Measurements from ENCODE around the gene FRMPD1.

FRMPD1 gene

GRCh38 chr9:37663926-37664325 lies 13.2 kb downstream of the FRMPD1 start:
- no peak for TF ChIP-seq USF1 (IDR thresholded peaks at IDR 0.05)
- no peak for TF ChIP-seq ZBTB7A (IDR thresholded peaks at IDR 0.05; ENCODE audit: low read depth)
- no peak for TF ChIP-seq REST (IDR thresholded peaks at IDR 0.05; ENCODE audit: low read depth)
- TF ChIP-seq MAX (IDR thresholded peaks at IDR 0.05): no peak
- TF ChIP-seq NFIC (IDR thresholded peaks at IDR 0.05): no peak
- no peak for TF ChIP-seq FOXM1 (IDR thresholded peaks at IDR 0.05; ENCODE audit: borderline replicate concordance, low read depth)
- TF ChIP-seq YY1 (IDR thresholded peaks at IDR 0.05; ENCODE audit: low read depth): no peak
- no peak for TF ChIP-seq TCF12 (IDR thresholded peaks at IDR 0.05; ENCODE audit: low read depth)
- TF ChIP-seq CEBPB (IDR thresholded peaks at IDR 0.05): no peak
- no peak for TF ChIP-seq CREB1 (IDR thresholded peaks at IDR 0.05; ENCODE audit: low read depth)
- no peak for TF ChIP-seq RAD21 (IDR thresholded peaks at IDR 0.05; ENCODE audit: low read depth)
- TF ChIP-seq EGR1 (IDR thresholded peaks at IDR 0.05): no peak
- no peak for TF ChIP-seq TAF1 (IDR thresholded peaks at IDR 0.05; ENCODE audit: low read depth)
- no peak for TF ChIP-seq TEAD4 (IDR thresholded peaks at IDR 0.05)
- no peak for TF ChIP-seq EP300 (IDR thresholded peaks at IDR 0.05; ENCODE audit: borderline replicate concordance)

GRCh38 chr9:37667706-37668105 lies 17.0 kb downstream of the FRMPD1 start:
- TF ChIP-seq TCF12 (IDR thresholded peaks at IDR 0.05; ENCODE audit: low read depth) (no peak), EGR1 (IDR thresholded peaks at IDR 0.05) (no peak)

GRCh38 chr9:37668116-37668601 lies 17.4 kb downstream of the FRMPD1 start:
- TF ChIP-seq ZBTB7A (IDR thresholded peaks at IDR 0.05; ENCODE audit: low read depth) (no peak), REST (IDR thresholded peaks at IDR 0.05; ENCODE audit: low read depth) (no peak), USF1 (IDR thresholded peaks at IDR 0.05) (no peak), TEAD4 (IDR thresholded peaks at IDR 0.05) (no peak), CEBPB (IDR thresholded peaks at IDR 0.05) (no peak), EGR1 (IDR thresholded peaks at IDR 0.05) (no peak), YY1 (IDR thresholded peaks at IDR 0.05; ENCODE audit: low read depth) (no peak), TCF12 (IDR thresholded peaks at IDR 0.05; ENCODE audit: low read depth) (no peak), EP300 (IDR thresholded peaks at IDR 0.05; ENCODE audit: borderline replicate concordance) (no peak), TAF1 (IDR thresholded peaks at IDR 0.05; ENCODE audit: low read depth) (no peak), NFIC (IDR thresholded peaks at IDR 0.05) (no peak), MAX (IDR thresholded peaks at IDR 0.05) (no peak), CREB1 (IDR thresholded peaks at IDR 0.05; ENCODE audit: low read depth) (no peak), RAD21 (IDR thresholded peaks at IDR 0.05; ENCODE audit: low read depth) (no peak), FOXM1 (IDR thresholded peaks at IDR 0.05; ENCODE audit: borderline replicate concordance, low read depth) (no peak)

DNA sequence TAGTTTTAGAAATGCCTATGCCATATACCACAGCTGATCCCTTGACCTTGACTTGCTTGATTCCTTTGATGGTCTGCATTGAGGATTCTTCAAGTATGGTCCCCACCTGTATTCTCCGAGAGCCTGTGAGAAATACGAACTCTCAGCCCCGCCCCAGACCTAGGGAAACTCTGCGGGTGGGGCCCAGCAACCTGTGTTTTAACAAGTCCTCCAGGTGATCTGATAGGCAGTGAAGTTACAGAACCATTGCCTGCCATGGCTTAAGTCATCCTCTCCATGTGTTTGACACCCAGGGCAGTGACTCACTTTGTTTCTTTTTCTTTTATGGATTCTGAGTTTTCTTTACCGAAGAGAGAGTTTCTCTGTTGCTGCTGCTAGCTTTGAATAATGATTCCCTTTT lies 18.5 kb downstream of the FRMPD1 start:
- TF ChIP-seq TEAD4 (IDR thresholded peaks at IDR 0.05): no peak
- TF ChIP-seq ZBTB7A (IDR thresholded peaks at IDR 0.05; ENCODE audit: low read depth): no peak
- TF ChIP-seq FOXM1 (IDR thresholded peaks at IDR 0.05; ENCODE audit: borderline replicate concordance, low read depth): no peak
- TF ChIP-seq REST (IDR thresholded peaks at IDR 0.05; ENCODE audit: low read depth): no peak
- no peak for TF ChIP-seq EGR1 (IDR thresholded peaks at IDR 0.05)
- no peak for TF ChIP-seq TCF12 (IDR thresholded peaks at IDR 0.05; ENCODE audit: low read depth)
- no peak for TF ChIP-seq NFIC (IDR thresholded peaks at IDR 0.05)
- TF ChIP-seq EP300 (IDR thresholded peaks at IDR 0.05; ENCODE audit: borderline replicate concordance): no peak
- TF ChIP-seq USF1 (IDR thresholded peaks at IDR 0.05): no peak
- TF ChIP-seq TAF1 (IDR thresholded peaks at IDR 0.05; ENCODE audit: low read depth): no peak
- no peak for TF ChIP-seq CEBPB (IDR thresholded peaks at IDR 0.05)
- no peak for TF ChIP-seq MAX (IDR thresholded peaks at IDR 0.05)
- TF ChIP-seq RAD21 (IDR thresholded peaks at IDR 0.05; ENCODE audit: low read depth): no peak
- TF ChIP-seq YY1 (IDR thresholded peaks at IDR 0.05; ENCODE audit: low read depth): no peak
- no peak for TF ChIP-seq CREB1 (IDR thresholded peaks at IDR 0.05; ENCODE audit: low read depth)
